ENCODE data around the gene ARMC8.

Gene ARMC8

GRCh38 chr3:138242466-138242865 is 55.4 kb downstream of the ARMC8 start:
- DNase-seq (ENCODE audit: low read depth in 3 of 3) = no peak

- no peak for DNase-seq (ENCODE audit: low read depth in 3 of 3)
Measured at GRCh38 chr3:138245026-138245425, 57.9 kb downstream of the ARMC8 start.

- no peak for DNase-seq (ENCODE audit: low read depth in 3 of 3)
Measured at GRCh38 chr3:138249636-138250035, 62.5 kb downstream of the ARMC8 start.

GRCh38 chr3:138253609-138254008 is 66.5 kb downstream of the ARMC8 start:
- no peak for DNase-seq (ENCODE audit: low read depth in 3 of 3)

- no peak for DNase-seq (ENCODE audit: low read depth in 3 of 3)
Measured at GRCh38 chr3:138254216-138254615, 67.1 kb downstream of the ARMC8 start.

GRCh38 chr3:138256022-138256421 is 68.9 kb downstream of the ARMC8 start:
- no peak for DNase-seq (ENCODE audit: low read depth in 3 of 3)

GRCh38 chr3:138257986-138258385 is 70.9 kb downstream of the ARMC8 start:
- DNase-seq (ENCODE audit: low read depth in 3 of 3) = no peak

GRCh38 chr3:138259126-138259525 is 72.0 kb downstream of the ARMC8 start:
- no peak for DNase-seq (ENCODE audit: low read depth in 3 of 3)

- DNase-seq (ENCODE audit: low read depth in 3 of 3) = no peak
Measured at GRCh38 chr3:138260611-138261010, 73.5 kb downstream of the ARMC8 start.

GRCh38 chr3:138263104-138263503 is 76.0 kb downstream of the ARMC8 start:
- no peak for DNase-seq (ENCODE audit: low read depth in 3 of 3)

GRCh38 chr3:138265745-138266144 is 78.6 kb downstream of the ARMC8 start:
- DNase-seq (ENCODE audit: low read depth in 3 of 3) = no peak

- DNase-seq (ENCODE audit: low read depth in 3 of 3) = no peak
Measured at GRCh38 chr3:138267083-138267482, 80.0 kb downstream of the ARMC8 start.

GRCh38 chr3:138270245-138270644 is 83.1 kb downstream of the ARMC8 start:
- no peak for DNase-seq (ENCODE audit: low read depth in 3 of 3)

GRCh38 chr3:138271189-138271794 is 84.2 kb downstream of the ARMC8 start:
- no peak for DNase-seq (ENCODE audit: low read depth in 3 of 3)

GRCh38 chr3:138281561-138281960 is 94.5 kb downstream of the ARMC8 start:
- no peak for DNase-seq (ENCODE audit: low read depth in 3 of 3)

- DNase-seq (ENCODE audit: low read depth in 3 of 3) = no peak
Measured at GRCh38 chr3:138282836-138283235, 95.7 kb downstream of the ARMC8 start.

- no peak for DNase-seq (ENCODE audit: low read depth in 3 of 3)
Measured at GRCh38 chr3:138284079-138284478, 97.0 kb downstream of the ARMC8 start.

GRCh38 chr3:138284957-138285477 is 97.9 kb downstream of the ARMC8 start:
- DNase-seq (ENCODE audit: low read depth in 3 of 3) = no peak

GRCh38 chr3:138289260-138289659 is 102.2 kb downstream of the ARMC8 start:
- no peak for DNase-seq (ENCODE audit: low read depth in 3 of 3)

- peak in 1 of 3 donors; percentile 13 for DNase-seq (ENCODE audit: low read depth in 3 of 3)
Measured at GRCh38 chr3:138289701-138290100, 102.6 kb downstream of the ARMC8 start.

GRCh38 chr3:138296639-138297038 is 109.5 kb downstream of the ARMC8 start:
- peak; percentile 12 to 25 (median 15) for DNase-seq (ENCODE audit: low read depth in 3 of 3)

GRCh38 chr3:138297059-138297607 is 110.0 kb downstream of the ARMC8 start:
- DNase-seq (ENCODE audit: low read depth in 3 of 3) = peak in 1 of 3 donors; percentile 10

- no peak for DNase-seq (ENCODE audit: low read depth in 3 of 3)
Measured at GRCh38 chr3:138297876-138298275, 110.8 kb downstream of the ARMC8 start.

GRCh38 chr3:138300647-138301046 is 113.5 kb downstream of the ARMC8 start:
- DNase-seq (ENCODE audit: low read depth in 3 of 3) = no peak

Data from stimulated activated CD4-positive, alpha-beta T cell treated with anti-CD3 and anti-CD28 coated beads, TNF-alpha, amount 100 ng/mL, for 48 hours (primary cell).